H9 (cell line): Measurements from ENCODE around the gene MLIP. TPM values are rescaled to one million over a fixed set of nuclear protein-coding genes. Genes with fewer than 3 reads are reported as not detected.

ENCODE experiments used
- DNase-seq: peaks from one replicate; pipeline ENCODE4 v3.0.0-alpha.2; 2017
- H2AFZ ChIP-seq: one replicate; pipeline ENCODE4 v1.6.1; 2013; ENCODE audit warnings: mild to moderate bottlenecking, low read length, control low read depth, moderate library complexity
- H2AK5ac ChIP-seq: 2 replicates; pipeline ENCODE4 v1.6.1; 2013; ENCODE audit warnings: low read length, control low read depth, mixed read lengths; ENCODE audit not compliant: insufficient read length
- H2BK120ac ChIP-seq: one replicate; pipeline ENCODE4 v1.6.1; 2013; ENCODE audit warnings: low read depth, mild to moderate bottlenecking, low read length, control low read depth, inconsistent platforms; ENCODE audit not compliant: poor library complexity, severe bottlenecking
- H2BK12ac ChIP-seq: 2 replicates; pipeline ENCODE4 v1.6.1; 2013; ENCODE audit warnings: low read length, control low read depth, mixed read lengths, low read depth; ENCODE audit not compliant: insufficient read length
- H2BK15ac ChIP-seq: 2 replicates; pipeline ENCODE4 v1.6.1; 2013; ENCODE audit warnings: low read depth, low read length, control low read depth
- H2BK20ac ChIP-seq: one replicate; pipeline ENCODE4 v1.6.1; 2013; ENCODE audit warnings: low read depth, mild to moderate bottlenecking, low read length, control low read depth, inconsistent platforms; ENCODE audit not compliant: poor library complexity, severe bottlenecking
- H2BK5ac ChIP-seq: 2 replicates; pipeline ENCODE4 v1.6.1; 2013; ENCODE audit warnings: low read length, control low read depth, mixed read lengths; ENCODE audit not compliant: insufficient read length
- H3K14ac ChIP-seq: 2 replicates; pipeline ENCODE4 v1.6.1; 2013; ENCODE audit warnings: low read length, control low read depth; ENCODE audit not compliant: insufficient read depth
- H3K18ac ChIP-seq: 2 replicates; pipeline ENCODE4 v1.6.1; 2013; ENCODE audit warnings: low read depth, mild to moderate bottlenecking, mixed read lengths, low read length, control low read depth; ENCODE audit not compliant: insufficient read length
- H3K23ac ChIP-seq: 2 replicates; pipeline ENCODE4 v1.6.1; 2013; ENCODE audit warnings: low read length, control low read depth, mixed read lengths, low read depth; ENCODE audit not compliant: insufficient read length
- H3K23me2 ChIP-seq: 2 replicates; pipeline ENCODE4 v1.6.1; 2013; ENCODE audit warnings: low read depth, mild to moderate bottlenecking, mixed read lengths, low read length, control low read depth; ENCODE audit not compliant: insufficient read length, poor library complexity, severe bottlenecking
- H3K27ac ChIP-seq: 2 replicates; pipeline ENCODE4 v1.5.1; 2013; ENCODE audit warnings: low read length, control low read depth, mixed read lengths, low read depth; ENCODE audit not compliant: insufficient read length
- H3K27me3 ChIP-seq: 2 replicates; pipeline ENCODE4 v1.6.1; 2013; ENCODE audit warnings: low read length, control low read depth, inconsistent platforms; ENCODE audit not compliant: insufficient read depth
- H3K4ac ChIP-seq: 2 replicates; pipeline ENCODE4 v1.6.1; 2013; ENCODE audit warnings: low read depth, mild to moderate bottlenecking, control low read depth, inconsistent platforms, low read length, moderate library complexity
- H3K4me1 ChIP-seq: 2 replicates; pipeline ENCODE4 v1.6.1; 2013; ENCODE audit warnings: low read length, control low read depth, inconsistent platforms; ENCODE audit not compliant: insufficient read depth
- H3K4me2 ChIP-seq: 2 replicates; pipeline ENCODE4 v1.6.1; 2013; ENCODE audit warnings: low read length, control low read depth, mixed read lengths; ENCODE audit not compliant: insufficient read length, insufficient read depth
- H3K56ac ChIP-seq: 2 replicates; pipeline ENCODE4 v1.6.1; 2013; ENCODE audit warnings: low read depth, mild to moderate bottlenecking, mixed read lengths, low read length, control low read depth; ENCODE audit not compliant: insufficient read length
- H3K79me1 ChIP-seq: 2 replicates; pipeline ENCODE4 v1.6.1; 2013; ENCODE audit warnings: low read depth, mild to moderate bottlenecking, moderate library complexity, low read length, control low read depth, inconsistent platforms; ENCODE audit not compliant: insufficient read depth, poor library complexity, severe bottlenecking
- H3K79me2 ChIP-seq: 2 replicates; pipeline ENCODE4 v1.6.1; 2013; ENCODE audit warnings: low read length, control low read depth, inconsistent platforms; ENCODE audit not compliant: insufficient read depth
- H3K9ac ChIP-seq: 2 replicates; pipeline ENCODE4 v1.6.1; 2013; ENCODE audit warnings: low read length, control low read depth, mixed read lengths; ENCODE audit not compliant: insufficient read length; ENCODE audit errors: extremely low read depth
- H3K9me3 ChIP-seq: one replicate; pipeline ENCODE4 v1.6.1; 2013; ENCODE audit warnings: low read depth, low read length, inconsistent platforms; ENCODE audit not compliant: control insufficient read depth
- H3T11ph ChIP-seq: one replicate; pipeline ENCODE4 v1.6.1; 2013; ENCODE audit warnings: mild to moderate bottlenecking, low read length, control low read depth, inconsistent platforms
- H4K20me1 ChIP-seq: one replicate; pipeline ENCODE4 v1.6.1; 2013; ENCODE audit not compliant: control insufficient read depth, insufficient read length, insufficient read depth
- H4K5ac ChIP-seq: 2 replicates; pipeline ENCODE4 v1.6.1; 2013; ENCODE audit warnings: low read depth, mild to moderate bottlenecking, mixed read lengths, low read length, control low read depth; ENCODE audit not compliant: insufficient read length
- H4K8ac ChIP-seq: replicated peaks from 2 replicates; pipeline ENCODE4 v1.6.1; 2013; ENCODE audit warnings: low read length, control low read depth, mixed read lengths, low read depth; ENCODE audit not compliant: insufficient read length
- H4K91ac ChIP-seq: 2 replicates; pipeline ENCODE4 v1.6.1; 2013; ENCODE audit warnings: low read depth, mild to moderate bottlenecking, moderate library complexity, mixed read lengths, low read length, control low read depth; ENCODE audit not compliant: insufficient read length
- H3K27ac Mint-ChIP-seq, 3 experiments: 2 replicates in 2 of 3; 3 replicates in 1 of 3; pipeline ENCODE4 v1.8.0; 2020 to 2021; ENCODE audit warnings: mixed read lengths in 3 of 3, mild to moderate bottlenecking in 1 of 3, moderate library complexity in 1 of 3
- H3K27me3 Mint-ChIP-seq: 2 replicates; pipeline ENCODE4 v1.8.0; 2021; ENCODE audit warnings: low read depth, mild to moderate bottlenecking, moderate library complexity, mixed read lengths
- H3K36me3 Mint-ChIP-seq, 3 experiments: 2 replicates in 2 of 3; 3 replicates in 1 of 3; pipeline ENCODE4 v1.8.0; 2020 to 2021; ENCODE audit warnings: low read depth in 3 of 3, mixed read lengths in 3 of 3; ENCODE audit not compliant: insufficient read depth in 1 of 3
- H3K4me1 Mint-ChIP-seq, 2 experiments: 2 replicates each; pipeline ENCODE4 v1.8.0; 2020; ENCODE audit warnings: mixed read lengths in 2 of 2
- H3K4me3 Mint-ChIP-seq, 2 experiments: 2 replicates in 1 of 2; 3 replicates in 1 of 2; pipeline ENCODE4 v1.8.0; 2020 to 2021; ENCODE audit warnings: mild to moderate bottlenecking in 2 of 2, mixed read lengths in 2 of 2, moderate library complexity in 1 of 2
- H3K9me3 Mint-ChIP-seq, 2 experiments: 2 replicates in 1 of 2; 3 replicates in 1 of 2; pipeline ENCODE4 v1.8.0; 2020; ENCODE audit warnings: mild to moderate bottlenecking in 2 of 2, mixed read lengths in 2 of 2, moderate library complexity in 1 of 2
- CTCF ChIP-seq: fragments of 200-600 bp; sonication (generic); conservative IDR thresholded peaks from 3 replicates; pipeline ENCODE4 v1.8.0; 2021; ENCODE audit warnings: antibody characterized with exemption, mild to moderate bottlenecking
- WGBS: extraction: QIAGEN DNeasy Blood & Tissue Kit; methylation state at CpG from one replicate; pipeline ENCODE4 v1.1.7; 2013; ENCODE audit warnings: missing lambda C conversion rate, low lambda C conversion rate, mixed read lengths; ENCODE audit not compliant: insufficient read length; ENCODE audit errors: extremely low coverage; 5-methylcytosine and 5-hydroxymethylcytosine counted together
- total RNA-seq: library from RNA; stranded (reverse); gene quantifications from 2 replicates; pipeline ENCODE4 v1.2.1, GENCODE V29; 2021

Gene MLIP
- total RNA-seq, 1 experiment from 2014 or later: not detected

GRCh38 chr6:54084231-54084630, 27.0 kb upstream of the MLIP start:
- Histone ChIP-seq H2BK20ac (no peak overlapping the region), H2BK5ac (no peak overlapping the region), H3K79me1 (no peaks in the 10 kb centered on the region), H4K8ac (no peak overlapping the region), H3T11ph (no peak overlapping the region), H4K91ac (no peak overlapping the region), H2AK5ac (no peak overlapping the region), H3K23me2 (no peaks in the 10 kb centered on the region), H3K4me1 (no peaks in the 10 kb centered on the region), H3K14ac (no peak overlapping the region), H4K5ac (no peak overlapping the region), H4K20me1 (no peaks in the 10 kb centered on the region), H3K9me3 (no peaks in the 10 kb centered on the region), H2AFZ (no peak overlapping the region), H3K4ac (no peak overlapping the region), H3K79me2 (no peaks in the 10 kb centered on the region), H3K18ac (no peak overlapping the region), H3K4me2 (no peak overlapping the region), H3K9ac (no peak overlapping the region), H2BK15ac (no peak overlapping the region), H3K23ac (no peak overlapping the region), H3K56ac (no peak overlapping the region), H3K27me3 (no peaks in the 10 kb centered on the region), H3K27ac (no peak overlapping the region), H2BK120ac (no peak overlapping the region), H2BK12ac (no peak overlapping the region)
- Mint-ChIP-seq H3K4me1 (no peaks in the 10 kb centered on the region), H3K4me3 (no peak overlapping the region), H3K27ac (no peak overlapping the region), H3K27me3 (no peaks in the 10 kb centered on the region), H3K9me3 (0 out of 5 replicates have a peak, but pooled peaks cover 0 to 2% of the 10 kb centered on the region in 2 experiments), H3K36me3 (no peaks in the 10 kb centered on the region)
- no peak for DNase-seq
- WGBS: no CpG with 5 or more reads among the region's 2 CpGs
- no peak for TF ChIP-seq CTCF
